GM12873 (cell line): ENCODE results near the gene TMEM184C.

Source experiments
- CTCF ChIP-seq: IDR thresholded peaks from 2 replicates; pipeline ENCODE4 v1.5.1; 2012; ENCODE audit warnings: low read depth, mild to moderate bottlenecking, moderate library complexity, low read length, control low read depth; ENCODE audit not compliant: insufficient read depth; ENCODE audit errors: missing control alignments

TMEM184C gene

GRCh38 chr4:147635348-147635747 lies 18.2 kb downstream of the TMEM184C start:
- TF ChIP-seq CTCF = no peak

DNA sequence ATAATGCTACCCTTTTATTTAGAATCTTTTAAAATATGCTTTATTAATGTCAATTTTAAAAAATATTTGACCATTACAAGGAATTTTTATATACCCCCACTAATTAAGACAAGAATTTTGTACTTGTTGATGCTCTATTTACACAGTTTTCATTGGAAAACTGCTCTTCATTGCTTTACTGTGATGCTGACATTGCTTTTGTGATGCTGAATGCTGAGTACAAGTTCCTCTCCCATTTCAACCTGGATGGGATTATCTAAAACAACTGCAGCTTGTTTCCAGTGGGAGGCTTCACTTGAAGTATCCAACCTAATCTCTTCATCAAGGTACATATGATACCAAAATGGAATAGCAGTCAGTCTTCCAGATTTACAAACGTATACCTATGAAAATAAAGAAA lies 21.2 kb downstream of the TMEM184C start:
- TF ChIP-seq CTCF = no peak

DNA sequence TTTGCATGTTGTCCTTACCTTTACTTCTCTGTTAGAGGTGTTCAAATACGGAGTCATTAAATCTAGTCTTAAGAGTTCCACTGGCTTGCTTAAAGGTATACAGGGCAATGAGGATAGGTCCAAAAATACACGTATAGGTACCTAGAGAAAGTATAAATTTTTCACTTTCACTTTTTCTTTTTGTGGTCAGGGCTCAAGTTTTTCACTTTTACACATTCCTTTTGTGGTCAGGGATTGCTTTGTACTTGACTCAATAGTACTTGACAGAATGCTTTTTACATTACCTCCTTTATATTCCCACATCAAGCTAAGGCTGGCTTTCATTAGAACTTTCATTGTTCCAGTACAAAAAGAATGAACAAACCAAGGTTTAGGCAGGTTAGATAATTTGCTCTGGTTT lies 21.7 kb downstream of the TMEM184C start:
- TF ChIP-seq CTCF = no peak

DNA sequence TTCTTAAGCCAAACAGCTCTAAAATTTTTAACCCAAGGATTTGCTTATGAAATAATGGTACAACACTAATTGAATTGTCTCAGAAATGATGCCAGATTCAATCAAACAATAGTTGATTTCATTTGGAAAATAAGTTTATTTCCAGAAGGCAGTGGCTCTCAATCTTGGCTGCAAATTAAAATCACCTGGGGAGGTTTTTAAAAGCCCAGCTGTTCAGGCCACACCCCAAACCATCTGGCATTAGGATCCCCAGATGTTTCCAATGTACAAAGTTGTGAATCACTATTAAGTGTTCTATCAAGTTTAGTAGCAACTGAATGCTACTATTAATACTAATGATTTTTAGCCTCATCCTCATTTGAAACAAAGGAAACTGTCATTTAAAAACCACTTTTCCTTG lies 22.2 kb downstream of the TMEM184C start:
- no peak for TF ChIP-seq CTCF

GRCh38 chr4:147640331-147640730 lies 23.1 kb downstream of the TMEM184C start:
- no peak for TF ChIP-seq CTCF

DNA sequence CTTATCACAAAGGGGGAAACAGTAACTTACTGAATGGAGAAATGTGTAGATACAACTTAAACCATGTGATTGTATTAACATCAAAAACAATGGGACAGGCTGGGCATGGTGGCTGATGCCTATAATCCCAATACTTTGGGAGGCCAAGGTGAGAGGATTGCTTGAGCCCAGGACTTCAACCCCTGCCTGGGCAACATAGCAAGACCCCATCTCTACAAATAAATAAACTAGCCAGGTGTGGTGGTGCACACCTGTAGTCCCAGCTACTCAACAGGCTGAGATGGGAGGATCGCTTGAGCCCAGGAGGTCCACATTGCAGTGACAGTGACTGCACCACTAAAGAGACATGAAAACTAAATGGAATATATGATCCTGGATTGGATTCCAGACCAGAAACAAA lies 26.4 kb downstream of the TMEM184C start:
- no peak for TF ChIP-seq CTCF

DNA sequence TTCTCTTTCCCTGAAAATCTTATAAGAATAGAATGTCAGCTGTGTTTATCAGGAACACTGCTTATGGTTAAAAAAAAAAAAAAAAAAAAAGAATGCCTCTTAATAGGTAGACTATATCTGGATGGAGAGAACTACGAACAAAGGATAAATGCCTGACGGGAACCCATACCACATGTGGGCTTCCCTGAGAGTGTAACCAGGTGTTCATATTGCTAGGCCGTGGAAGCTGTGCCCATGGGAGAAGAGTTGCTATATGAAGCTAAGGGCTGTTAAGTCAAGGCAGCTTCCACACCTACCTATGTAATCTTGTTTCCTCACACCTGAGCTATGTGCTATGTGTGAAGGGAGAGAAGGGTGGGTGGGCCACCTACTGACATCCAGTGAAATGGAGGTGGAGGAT lies 27.3 kb downstream of the TMEM184C start:
- TF ChIP-seq CTCF = no peak

- no peak for TF ChIP-seq CTCF
These were observed 27.9 kb downstream of the TMEM184C start for GRCh38 chr4:147645099-147645498.
